ENCODE measurements around the gene GYG2. TPM values are rescaled to one million over a fixed set of nuclear protein-coding genes. Genes with fewer than 3 reads are reported as not detected.

GYG2 gene
- polyA plus RNA-seq, 1 of the 3 experiments (the other 2 are of a cell fraction): 1.8 TPM

- H3K27ac ChIP-seq (ENCODE audit: low read depth in 2 of 2, low read length in 1 of 2): no peak overlapping the region
These were observed 72.8 kb downstream of the GYG2 start for GRCh38 chrX:2901367-2902036.

GRCh38 chrX:2902841-2903240 is 74.1 kb downstream of the GYG2 start:
- H3K36me3 ChIP-seq (replicated peaks in 1 of 2; ENCODE audit: control insufficient read depth in 1 of 2, insufficient read depth in 2 of 2, low read length in 1 of 2): peaks cover 0 to 3% of the 10 kb centered on the region in 2 experiments
- no peaks in the 10 kb centered on the region for H3K9me2 ChIP-seq
- 0 out of 2 replicates have a peak, but pooled peaks cover 4% of the 10 kb centered on the region for H3K9me3 ChIP-seq
- ChIA-PET CTCF (interaction anchor here (1.2 to 1.4 kb wide), 2 partner anchors 11 to 27 kb away, joined by 3 read pairs; partner anchors contain the start of gene ARSD), POLR2A (no interaction called here)
- no peaks in the 10 kb centered on the region; a peak in 1 of 4 replicates for H3K4me1 ChIP-seq (ENCODE audit: control insufficient read depth in 1 of 2, insufficient read depth in 2 of 2, low read depth in 1 of 2, low read length in 1 of 2)
- no peak for TF ChIP-seq IRF3 (IDR thresholded peaks at IDR 0.05; ENCODE audit: low read depth, low read length)
- no peak for TF ChIP-seq NFIC (IDR thresholded peaks at IDR 0.05; ENCODE audit: borderline replicate concordance)
- no peak for TF ChIP-seq EZH2phosphoT487 (IDR thresholded peaks at IDR 0.05; ENCODE audit: borderline replicate concordance, low read depth)
- TF ChIP-seq CTCF (IDR thresholded peaks at IDR 0.05): no peak
- TF ChIP-seq RFX5 (IDR thresholded peaks at IDR 0.05; ENCODE audit: low read length): no peak
- TF ChIP-seq FOSL2 (IDR thresholded peaks at IDR 0.05; ENCODE audit: borderline replicate concordance, low read depth): no peak
- TF ChIP-seq SMC3 (IDR thresholded peaks at IDR 0.05; ENCODE audit: low read depth, low read length): no peak
- no peak overlapping the region for H2AFZ ChIP-seq (ENCODE audit: low read depth)
- no peaks in the 10 kb centered on the region for H3K79me2 ChIP-seq (ENCODE audit: insufficient read depth)
- no peak overlapping the region for H3K27ac ChIP-seq (ENCODE audit: low read depth in 2 of 2, low read length in 1 of 2)
- WGBS (ENCODE audit: low lambda C conversion rate): 38% methylated on average over 1 of the region's 1 CpG
- H3K27me3 ChIP-seq (ENCODE audit: insufficient read depth): no peaks in the 10 kb centered on the region
- H3K9ac ChIP-seq: no peak overlapping the region
- H3K4me3 ChIP-seq (ENCODE audit: low read depth in 2 of 2, low read length in 1 of 2): no peak overlapping the region
- no peaks in the 10 kb centered on the region for H4K20me1 ChIP-seq (ENCODE audit: insufficient read depth)
- H3K4me2 ChIP-seq: no peak overlapping the region
- no peaks in the 10 kb centered on the region for H3F3A ChIP-seq (replicated peaks; ENCODE audit: insufficient read depth)
- DNase-seq: no peak

More at GRCh38 chrX:2901367-2902036, 72.8 kb downstream of the GYG2 start:
- Histone ChIP-seq H4K20me1 (ENCODE audit: insufficient read depth) (no peaks in the 10 kb centered on the region), H3K9me2 (no peaks in the 10 kb centered on the region), H3K79me2 (ENCODE audit: insufficient read depth) (no peaks in the 10 kb centered on the region), H3K9ac (no peak overlapping the region), H3K9me3 (0 out of 2 replicates have a peak, but pooled peaks cover 4% of the 10 kb centered on the region), H3F3A (replicated peaks; ENCODE audit: insufficient read depth) (no peaks in the 10 kb centered on the region), H3K4me3 (ENCODE audit: low read depth in 2 of 2, low read length in 1 of 2) (no peak overlapping the region), H3K4me2 (no peak overlapping the region), H3K36me3 (replicated peaks in 1 of 2; ENCODE audit: control insufficient read depth in 1 of 2, insufficient read depth in 2 of 2, low read length in 1 of 2) (no peaks in the 10 kb centered on the region), H2AFZ (ENCODE audit: low read depth) (no peak overlapping the region), H3K4me1 (ENCODE audit: control insufficient read depth in 1 of 2, insufficient read depth in 2 of 2, low read depth in 1 of 2, low read length in 1 of 2) (no peaks in the 10 kb centered on the region; a peak in 1 of 4 replicates), H3K27me3 (ENCODE audit: insufficient read depth) (no peaks in the 10 kb centered on the region)
- no peak for DNase-seq
- POLR2A ChIA-PET: no interaction called here
- WGBS (ENCODE audit: low lambda C conversion rate): 57% methylated on average over 9 of the region's 9 CpGs
- TF ChIP-seq ELF1 (IDR thresholded peaks at IDR 0.05): no peak
- TF ChIP-seq CHD2 (IDR thresholded peaks at IDR 0.05; ENCODE audit: low read length, partially characterized antibody): no peak
- TF ChIP-seq YY1 (IDR thresholded peaks at IDR 0.05; ENCODE audit: low read depth): no peak
- TF ChIP-seq EZH2phosphoT487 (IDR thresholded peaks at IDR 0.05; ENCODE audit: borderline replicate concordance, low read depth): no peak
- CTCF ChIA-PET: no interaction called here

All from SK-N-SH (cell line).